Renal cortical epithelial cell (primary cell): Measurements from ENCODE around the gene CPXM2. TPM values are rescaled to one million over a fixed set of nuclear protein-coding genes. Genes with fewer than 3 reads are reported as not detected.

ENCODE experiments used
- DNase-seq: peaks from one replicate; pipeline ENCODE4 v3.0.0-alpha.2; 2011; ENCODE audit warnings: low read depth
- total RNA-seq: library from RNA; depleted of rRNA; stranded (reverse); fragments of >200 nt; gene quantifications from 2 replicates; pipeline ENCODE4 v1.2.3, GENCODE V29; 2014

Gene CPXM2
- total RNA-seq, 1 donor from 2014 or later, result 1.1 TPM

DNA sequence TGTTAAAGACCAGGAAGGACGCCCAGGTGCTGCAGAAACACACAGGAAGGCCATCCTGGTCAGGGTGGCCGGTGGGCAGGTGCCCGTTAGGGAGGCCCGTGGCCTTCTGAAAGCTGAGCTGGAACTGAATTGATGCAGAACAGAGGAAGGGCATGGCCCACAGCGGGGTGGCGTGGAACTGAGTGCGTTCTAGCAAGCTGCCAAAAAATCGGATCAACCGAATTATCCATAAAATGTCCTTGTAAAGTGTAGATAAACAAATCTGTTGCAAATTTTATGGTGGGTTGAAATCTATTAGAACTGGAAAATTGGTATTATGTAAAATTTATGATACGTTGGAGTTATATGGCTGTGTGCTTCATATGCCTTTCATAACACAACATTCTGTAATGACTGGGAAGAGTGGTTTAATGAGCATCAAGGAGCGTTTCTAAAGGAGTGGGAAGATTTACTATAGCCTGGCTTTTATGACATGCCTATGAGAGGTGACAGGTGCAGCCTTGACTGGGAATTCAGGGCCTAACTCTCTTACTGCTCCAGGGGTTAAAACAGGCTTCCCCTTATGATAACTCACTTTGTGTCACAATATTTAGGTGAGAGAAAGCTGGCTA lies 117.4 kb downstream of the CPXM2 start:
- DNase-seq, result no peak

DNA sequence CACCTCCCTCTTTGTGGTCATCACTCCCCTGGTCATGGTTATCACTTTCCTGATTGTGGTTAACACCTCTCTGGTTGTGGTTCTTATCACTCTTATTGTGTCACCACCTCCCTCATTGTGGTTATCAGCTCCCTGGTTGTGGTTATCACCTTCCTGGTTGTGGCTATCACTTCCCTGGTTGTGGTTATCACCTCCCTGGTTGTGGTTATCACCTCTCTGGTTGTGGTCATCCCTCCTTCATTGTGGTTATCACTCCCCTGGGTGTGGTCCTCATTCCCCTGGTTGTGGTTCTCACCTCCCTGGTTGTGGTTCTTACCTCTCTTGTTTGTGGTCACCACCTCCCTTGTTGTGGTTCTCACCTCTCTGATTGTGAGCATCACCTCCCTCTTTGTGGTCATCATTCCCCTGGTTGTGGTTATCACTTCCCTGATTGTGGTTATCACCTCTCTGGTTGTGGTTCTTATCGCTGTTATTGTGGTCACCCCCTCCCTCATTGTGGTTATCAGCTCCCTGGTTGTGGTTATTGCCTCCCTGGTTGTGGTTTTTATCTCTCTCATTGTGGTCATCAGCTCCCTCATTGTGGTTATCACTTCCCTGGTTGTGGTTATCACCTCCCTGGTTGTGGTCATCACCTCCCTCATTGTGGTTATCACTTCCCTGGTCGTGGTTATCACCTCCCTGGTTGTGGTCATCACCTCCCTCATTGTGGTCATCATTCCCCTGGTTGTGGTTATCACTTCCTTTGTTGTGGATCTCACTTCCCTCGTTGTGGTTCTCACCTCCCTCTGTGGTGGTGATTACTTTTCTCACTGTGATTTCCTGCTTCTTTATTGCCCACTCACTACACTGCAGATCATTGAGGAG lies 118.7 kb downstream of the CPXM2 start:
- DNase-seq, result no peak

DNA sequence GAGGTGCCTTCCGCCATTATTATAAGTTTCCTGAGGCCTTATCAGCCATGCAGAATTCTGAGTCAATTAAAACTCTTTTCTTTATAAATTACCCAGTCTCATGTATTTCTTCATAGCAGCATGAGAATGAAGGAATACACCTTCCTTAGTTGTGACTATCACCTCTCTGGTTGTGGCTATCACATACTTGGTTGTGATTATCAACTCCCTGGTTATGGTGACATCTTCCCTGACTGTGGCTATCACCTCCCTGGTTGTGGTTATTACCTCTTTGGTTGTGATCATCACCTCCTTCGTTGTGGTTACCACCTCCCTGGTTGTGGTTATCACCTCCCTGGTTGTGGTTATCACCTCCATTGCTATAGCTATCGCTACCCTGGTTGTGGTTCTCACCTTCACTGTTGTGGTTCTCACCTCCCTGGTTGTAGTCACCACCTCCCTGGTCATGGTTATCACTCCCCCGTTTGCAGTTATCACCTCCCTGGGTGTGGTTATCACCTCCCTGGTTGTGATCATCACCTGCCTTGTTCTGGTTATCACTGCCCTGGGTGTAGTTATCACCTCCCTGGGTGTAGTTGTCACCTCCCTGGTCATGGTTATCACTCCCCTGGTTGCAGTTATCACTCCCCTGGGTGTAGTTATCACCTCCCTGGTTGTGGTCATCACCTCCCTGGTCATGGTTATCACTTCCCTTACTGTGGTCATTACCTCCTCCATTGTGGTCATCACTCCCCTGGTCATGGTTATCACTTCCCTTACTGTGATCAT lies 119.5 kb downstream of the CPXM2 start:
- DNase-seq, result no peak

DNA sequence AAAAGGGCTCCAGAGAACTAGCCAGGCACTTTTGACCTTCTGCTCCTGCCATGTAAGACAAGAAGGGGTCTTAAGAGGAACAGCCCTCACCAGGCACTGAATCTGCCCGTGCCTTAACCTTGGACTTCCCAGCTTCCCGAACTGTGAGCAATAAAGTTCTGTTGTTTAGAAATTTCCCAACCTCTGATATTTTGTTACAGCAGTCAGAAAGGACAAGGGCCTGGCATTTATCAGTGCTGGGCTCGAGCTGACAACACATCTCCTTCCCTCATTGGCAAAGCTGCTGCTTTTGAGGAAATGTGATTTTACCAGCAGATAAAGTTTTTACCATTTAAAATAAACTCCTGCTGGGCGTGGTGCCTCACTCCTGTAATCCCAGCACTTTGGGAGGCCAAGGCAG lies 122.0 kb downstream of the CPXM2 start:
- no peak for DNase-seq

DNA sequence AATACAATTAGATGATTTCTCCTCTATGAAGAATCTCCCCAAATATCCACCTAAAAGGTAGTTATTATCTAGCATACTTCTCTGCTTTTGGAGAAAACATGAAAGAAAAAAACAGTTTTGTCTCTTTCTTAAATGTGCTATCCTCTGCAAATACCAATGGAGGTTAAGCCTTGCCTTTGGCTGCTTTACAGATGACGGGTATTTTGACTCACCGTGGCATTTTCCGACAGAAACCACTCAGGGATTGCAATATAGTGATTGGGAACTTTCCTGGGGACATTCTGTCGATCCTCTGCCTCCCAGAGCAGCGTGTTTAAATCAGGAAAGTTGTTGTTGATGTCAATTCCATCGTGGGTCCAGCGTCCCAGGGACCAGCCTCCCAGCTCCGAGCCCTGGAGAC lies 124.8 kb downstream of the CPXM2 start:
- DNase-seq, result no peak

DNA sequence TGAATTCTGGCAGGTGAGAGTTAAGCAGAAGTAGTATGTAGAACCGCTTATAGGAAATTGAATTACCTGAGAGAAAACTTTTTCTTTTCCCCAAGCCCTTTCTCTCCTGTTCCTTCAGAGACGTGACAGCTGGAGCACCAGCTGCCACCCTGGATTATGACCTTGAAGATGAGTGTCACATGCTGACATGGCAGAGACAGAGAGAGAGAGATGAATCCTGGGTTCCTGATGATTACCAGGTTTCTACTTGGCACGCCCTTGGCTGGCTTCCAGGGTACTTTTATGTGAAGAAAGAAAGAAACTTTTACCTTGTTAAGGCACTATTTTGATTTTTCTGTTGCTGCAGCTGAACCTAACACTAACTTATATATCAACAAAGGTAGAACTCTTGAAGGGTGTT lies 125.6 kb downstream of the CPXM2 start:
- DNase-seq, result no peak

DNA sequence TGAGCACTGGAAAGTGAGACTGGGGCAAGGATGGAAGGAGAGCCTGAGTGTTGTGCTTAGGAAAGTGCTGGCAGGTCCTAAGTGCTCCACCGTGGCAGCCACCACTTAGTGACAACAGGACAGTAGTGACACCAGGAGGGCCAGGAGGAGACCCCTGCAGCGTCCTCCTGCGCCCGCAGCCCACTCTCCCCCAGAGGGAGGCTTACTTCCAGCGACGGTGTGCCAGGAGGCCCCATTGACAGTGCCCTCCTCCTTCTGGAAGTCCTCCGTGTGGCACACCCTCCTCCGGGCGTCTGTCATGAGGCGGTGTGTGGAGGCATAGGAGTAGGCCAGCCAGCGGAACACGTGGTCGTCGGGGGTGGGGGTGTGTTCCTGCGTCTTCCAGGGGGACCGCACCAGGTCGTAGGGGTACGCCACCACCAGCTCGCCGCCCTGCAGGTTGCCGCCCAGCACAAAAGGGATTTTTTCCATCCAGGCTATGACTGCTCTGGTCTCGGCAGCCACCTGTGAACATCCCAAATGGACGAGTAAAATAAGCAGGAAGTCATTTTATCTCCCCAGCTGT lies 129.9 kb downstream of the CPXM2 start:
- no peak for DNase-seq

DNA sequence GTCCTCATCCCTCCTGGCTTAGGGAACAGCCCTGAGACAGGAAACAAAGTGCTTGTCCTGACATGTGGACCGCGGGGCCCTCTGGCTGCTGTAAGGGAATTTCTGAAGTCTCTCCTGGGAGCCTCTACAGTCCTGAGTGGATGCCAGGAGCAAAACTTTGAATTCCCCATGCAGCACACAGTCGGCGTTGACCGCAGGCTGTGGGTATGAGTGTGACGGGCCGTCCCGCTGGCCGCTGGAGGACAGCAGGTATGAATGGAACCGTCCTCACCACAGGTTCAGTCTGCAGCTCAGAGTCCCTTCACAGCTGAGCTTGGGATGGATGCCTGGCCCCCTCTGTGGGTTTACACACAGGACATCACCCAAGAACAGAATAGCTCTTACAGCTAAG lies 130.6 kb downstream of the CPXM2 start:
- DNase-seq, result no peak

DNA sequence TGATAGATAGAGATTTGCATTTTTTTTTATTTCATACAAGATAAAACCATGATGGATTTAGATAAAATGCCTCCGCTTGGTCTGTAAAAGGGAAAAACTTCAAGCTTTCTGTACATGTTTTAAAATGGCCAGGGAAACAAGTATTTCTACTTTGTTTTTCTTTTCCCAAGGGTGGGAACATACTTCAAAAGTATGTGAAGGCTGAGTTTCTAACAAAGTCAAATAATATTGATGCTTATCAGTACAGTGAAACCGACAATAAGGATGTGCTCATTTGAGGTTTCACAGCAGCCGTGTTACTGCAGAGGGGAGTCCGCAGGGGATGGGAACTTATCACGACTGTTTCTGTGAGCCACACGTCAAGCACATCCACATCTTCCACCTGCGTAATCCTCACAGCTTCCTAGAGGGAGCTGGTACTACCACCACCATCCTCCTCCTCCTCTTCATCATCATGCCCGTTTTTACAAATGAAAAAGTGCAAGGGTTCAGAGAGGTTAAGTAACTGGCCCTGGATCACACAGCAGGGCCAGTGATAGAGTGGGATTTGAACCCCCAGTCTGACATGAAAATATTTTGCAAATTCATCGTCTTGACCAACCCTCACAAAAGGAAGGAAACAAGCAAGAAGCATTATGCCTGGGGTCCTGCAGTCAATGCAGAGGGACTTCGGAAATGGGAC lies 131.1 kb downstream of the CPXM2 start:
- DNase-seq, result no peak

DNA sequence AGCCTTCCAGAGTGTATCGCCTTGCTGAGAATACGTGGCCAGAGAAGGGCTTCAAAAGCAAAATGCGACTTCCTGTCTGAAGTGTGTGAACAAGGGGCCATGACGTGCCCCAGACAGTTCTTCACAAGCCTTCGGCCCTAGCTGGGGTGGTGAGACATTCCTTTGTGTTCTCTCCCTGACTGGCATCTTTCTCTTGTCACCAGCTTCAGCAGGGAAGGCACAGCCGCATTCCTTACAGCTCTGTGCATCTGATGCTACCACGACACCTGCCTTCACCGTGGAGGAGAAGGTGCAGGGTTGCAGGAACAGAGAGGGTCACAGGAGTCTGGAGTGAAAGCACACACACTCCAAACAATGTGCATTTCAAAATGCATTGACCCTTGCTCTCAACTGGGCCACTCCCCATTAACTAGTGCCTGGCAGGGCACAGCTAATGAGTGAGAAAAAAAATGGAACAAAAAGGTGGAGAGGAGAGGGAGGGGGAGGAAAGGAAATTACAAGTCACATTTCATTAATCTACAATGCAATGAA lies 132.0 kb downstream of the CPXM2 start:
- DNase-seq, result no peak

DNA sequence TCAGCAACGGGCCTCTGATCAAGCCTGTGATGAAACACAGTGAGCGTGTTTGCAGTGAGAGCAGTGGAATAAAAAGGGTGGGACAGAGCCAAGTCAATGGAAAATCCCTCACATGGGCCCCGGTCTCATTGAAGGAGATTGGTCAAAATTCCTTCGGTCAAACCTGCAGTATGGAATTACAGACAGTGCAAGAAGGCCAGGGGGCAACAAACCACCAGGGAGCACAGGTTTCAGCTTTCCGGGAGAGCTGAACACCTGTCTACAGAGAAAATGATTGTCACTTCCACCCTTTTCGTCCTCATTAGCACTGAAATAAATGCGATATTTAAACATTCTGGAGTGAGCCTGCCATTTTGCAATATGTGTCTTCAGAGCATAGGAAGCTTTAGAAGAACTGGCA lies 132.6 kb downstream of the CPXM2 start:
- DNase-seq, result no peak

DNA sequence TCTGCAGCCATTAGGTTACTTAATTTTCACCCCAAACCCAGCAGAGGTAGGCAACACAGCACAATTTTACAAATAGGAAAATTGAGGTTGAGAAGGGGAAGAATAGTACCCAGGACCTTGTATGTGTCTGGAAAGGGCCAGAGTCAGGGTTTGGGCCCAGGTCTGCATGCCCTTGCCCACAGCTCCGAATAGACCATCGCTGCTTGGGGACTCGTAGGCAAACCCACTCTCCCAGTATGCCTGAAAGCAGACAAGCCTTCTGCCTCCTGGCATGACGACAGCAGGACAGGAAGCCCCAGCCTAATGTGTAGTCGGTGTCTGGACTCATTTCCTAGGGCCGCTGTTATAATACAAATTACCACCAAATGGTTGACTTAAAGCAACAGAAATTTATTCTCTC lies 133.8 kb downstream of the CPXM2 start:
- DNase-seq, result no peak

DNA sequence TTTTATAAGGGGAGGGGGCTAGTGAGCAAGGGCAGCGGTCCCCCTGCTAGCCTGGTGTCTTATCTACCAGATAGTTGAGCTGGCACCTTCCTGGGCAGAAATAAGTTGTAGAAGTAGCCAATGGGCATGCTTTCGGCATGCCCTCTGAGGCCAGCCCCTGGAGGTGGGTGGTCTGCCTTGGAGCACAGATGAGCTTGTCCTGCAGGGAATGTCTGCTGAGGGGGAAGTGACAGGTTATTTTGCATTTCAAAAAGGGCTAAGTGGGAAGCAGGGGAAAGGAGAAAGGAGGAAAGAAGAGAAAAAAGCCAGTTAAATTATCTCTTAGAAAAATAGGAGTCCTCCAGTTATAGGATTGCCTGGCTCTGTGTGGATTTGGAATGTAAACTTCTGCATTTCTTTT lies 136.5 kb downstream of the CPXM2 start:
- DNase-seq, result no peak

DNA sequence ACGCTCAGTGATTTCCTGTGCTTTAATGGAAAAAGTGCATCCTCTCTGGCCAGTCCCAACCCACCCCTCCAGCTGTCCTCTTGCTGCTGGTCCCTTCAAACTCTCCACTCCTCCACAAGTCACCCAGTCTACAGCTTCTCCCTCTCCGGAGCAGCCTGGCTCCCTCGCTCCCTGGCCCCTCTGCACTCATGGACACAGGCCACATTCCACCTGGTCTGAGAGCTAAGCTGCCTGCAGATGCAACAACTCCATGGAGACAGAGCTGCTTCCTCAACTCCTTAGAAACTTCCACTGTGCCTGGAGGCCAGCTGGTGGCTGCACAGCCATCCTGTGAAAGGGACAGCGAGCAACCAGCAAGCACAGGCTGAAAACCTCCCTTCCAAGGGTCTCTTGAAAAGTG lies 137.5 kb downstream of the CPXM2 start:
- DNase-seq, result no peak

DNA sequence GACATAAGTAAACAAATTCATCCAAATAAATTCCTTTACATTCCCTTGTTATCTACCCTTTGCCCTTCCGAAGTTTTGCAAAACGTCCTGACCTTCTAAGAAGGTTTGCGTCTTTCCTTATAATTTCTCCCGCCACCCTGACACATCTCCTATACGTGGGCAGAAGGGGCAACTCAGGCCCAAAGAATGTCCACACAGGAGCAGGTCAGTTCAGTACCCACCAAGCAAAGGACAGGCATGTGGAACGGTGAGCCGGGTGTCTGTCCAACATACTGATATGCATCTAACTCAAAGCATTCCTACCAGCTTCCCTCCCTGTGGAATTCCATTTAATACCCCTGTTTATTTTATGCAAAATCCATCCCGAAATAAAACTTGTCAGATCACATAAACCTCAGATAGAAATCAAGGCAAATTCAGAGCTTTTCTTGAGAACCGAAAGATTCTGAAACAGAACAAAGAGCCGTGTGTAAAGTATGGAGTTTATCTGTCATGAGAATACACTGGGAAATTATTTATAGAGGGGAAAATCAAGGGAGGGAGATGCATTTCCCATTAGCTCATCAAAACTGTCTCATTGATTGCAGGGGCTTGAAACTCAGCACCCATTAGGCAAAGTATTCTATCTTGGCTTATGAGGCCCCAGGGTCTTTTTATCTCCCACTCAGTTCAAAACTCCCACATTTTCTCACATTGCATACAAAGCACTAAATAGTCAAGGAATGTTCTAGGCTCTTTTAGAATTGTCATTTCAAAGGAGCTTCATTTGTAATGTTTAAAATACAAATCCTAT lies 140.1 kb downstream of the CPXM2 start:
- no peak for DNase-seq

DNA sequence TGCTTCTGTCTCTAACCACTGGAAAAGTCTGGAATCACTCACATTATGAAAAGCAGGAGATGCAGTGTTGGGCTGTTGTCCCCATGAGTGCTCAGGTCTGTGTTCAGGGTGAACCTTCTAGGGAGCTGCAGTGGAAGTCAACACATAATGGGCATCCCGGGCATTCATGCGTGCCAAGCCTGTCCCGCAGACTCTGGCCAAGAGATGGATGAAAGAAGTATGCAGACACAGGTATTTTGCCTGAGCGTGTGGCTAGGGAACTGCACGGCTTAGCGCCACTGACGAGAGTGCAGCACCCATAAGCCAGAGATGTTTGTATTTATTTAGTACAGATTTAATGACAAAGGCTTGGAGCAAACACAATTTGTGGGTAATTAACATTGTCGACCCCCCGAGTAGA lies 140.7 kb downstream of the CPXM2 start:
- no peak for DNase-seq

DNA sequence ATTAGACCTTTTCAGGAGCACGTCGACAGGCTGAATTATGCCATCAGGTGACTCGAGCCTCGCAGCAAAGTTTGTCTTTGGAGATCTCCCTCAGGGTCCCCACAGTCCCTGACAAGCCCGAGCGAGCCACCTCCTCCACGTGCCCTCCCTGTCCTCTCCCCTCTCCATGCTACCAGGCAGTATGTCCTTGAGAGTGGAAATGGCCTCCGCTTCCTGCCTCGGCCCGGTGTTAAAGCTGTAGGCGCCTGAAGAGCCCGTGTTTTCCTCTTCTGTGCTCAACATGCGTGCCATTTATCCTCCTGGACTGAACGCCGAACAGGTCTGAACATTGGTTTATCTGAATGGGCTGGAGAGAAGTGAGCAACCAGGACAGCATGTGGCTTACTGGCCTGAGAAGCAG lies 142.9 kb downstream of the CPXM2 start:
- DNase-seq, result no peak

DNA sequence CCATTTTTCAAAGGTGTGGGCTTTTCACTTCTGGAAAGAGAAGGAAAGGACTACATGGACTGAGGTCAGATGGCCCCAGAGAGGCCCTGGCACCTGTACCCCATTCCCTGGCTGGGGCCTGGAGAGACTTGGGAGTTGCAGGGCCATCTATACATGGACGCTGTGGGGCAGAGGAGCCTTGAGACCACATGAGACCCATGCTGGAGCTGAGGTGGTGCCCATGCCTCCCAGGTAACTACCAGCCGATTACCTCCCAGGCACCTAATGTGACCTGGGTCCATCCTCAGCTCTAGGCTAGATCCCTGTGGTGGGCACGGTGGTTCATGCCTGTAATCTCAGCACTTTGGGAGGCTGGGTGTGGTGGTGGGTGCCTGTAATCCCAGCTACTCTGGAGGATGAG lies 144.2 kb downstream of the CPXM2 start:
- DNase-seq, result no peak

DNA sequence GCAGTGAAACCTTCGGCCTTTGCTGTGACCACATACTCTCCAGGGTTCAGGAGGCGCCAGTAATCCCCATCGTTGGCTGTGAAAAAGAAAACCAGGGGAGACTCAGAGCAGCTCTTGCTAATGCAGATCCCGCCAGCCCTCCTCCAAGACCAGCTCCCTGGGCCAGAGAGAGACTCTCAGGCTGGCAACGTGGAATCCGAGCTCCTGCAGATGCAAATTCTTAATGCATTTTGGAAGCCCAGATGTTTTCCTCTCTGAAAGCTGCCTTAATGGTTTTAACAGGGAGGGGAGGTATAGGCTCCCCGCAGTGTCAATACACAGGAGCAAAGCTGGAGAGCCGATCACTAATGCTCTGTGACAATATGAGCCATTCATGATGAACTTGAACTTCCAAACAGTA lies 144.7 kb downstream of the CPXM2 start:
- DNase-seq, result no peak

DNA sequence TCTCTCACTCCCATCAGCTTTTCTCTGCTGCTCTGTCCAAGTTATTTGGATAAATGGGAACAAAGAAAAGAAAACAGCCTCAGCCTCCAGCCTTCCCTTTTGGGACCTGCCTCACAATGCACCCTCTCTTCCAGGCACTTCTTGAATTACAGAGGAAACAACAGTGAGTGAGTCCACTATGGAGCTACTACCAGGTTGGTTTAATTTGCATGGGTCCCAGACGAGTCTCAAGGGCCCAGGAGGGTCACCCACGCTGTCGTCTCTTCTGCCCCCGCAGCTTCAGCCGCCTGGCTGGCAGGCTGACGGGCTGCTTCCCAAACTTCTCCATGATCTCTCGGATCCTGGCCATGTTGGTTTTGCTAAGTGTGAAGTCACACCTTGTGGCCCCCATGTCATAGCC lies 145.1 kb downstream of the CPXM2 start:
- no peak for DNase-seq

DNA sequence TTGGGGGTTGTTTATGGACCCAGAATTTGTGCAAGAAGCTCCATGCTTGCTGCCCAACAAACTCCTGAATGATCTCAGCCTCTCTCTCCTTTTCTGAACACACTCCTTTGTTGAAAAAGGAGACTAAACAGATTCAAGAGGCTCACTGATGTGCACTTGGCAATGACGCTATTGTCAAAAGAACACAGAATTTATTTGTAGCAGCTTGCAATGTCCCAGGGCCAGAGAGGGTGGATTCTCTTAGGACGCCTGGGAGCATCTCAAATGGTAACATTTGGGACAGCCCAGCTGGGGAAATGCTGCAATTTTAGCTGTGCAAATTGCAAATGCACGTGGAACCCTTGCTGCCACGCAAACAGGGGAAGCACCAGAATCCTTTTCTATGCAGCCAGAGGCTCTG lies 145.5 kb downstream of the CPXM2 start:
- DNase-seq, result no peak
